GM18907 (cell line): ENCODE results near the gene FSD2.
A peak's percentile ranks its signal among the peaks of the same experiment; 100 is the strongest.
"Not testable (repeated sequence)": the region's sequence is repeated elsewhere in the genome, so short reads cannot be mapped to it uniquely, and the experiment has no call there.

Experiments used
- ATAC-seq: cut with Tn5 transposase; IDR thresholded peaks from one replicate; pipeline ENCODE4 v1.9.1; 2021; ENCODE audit warnings: mild to moderate bottlenecking, moderate library complexity; ENCODE audit not compliant: unreplicated experiment

FSD2 gene

GRCh38 chr15:82831894-82832600 is 26.2 kb upstream of the FSD2 start:
- peak; percentile 32 for ATAC-seq

DNA sequence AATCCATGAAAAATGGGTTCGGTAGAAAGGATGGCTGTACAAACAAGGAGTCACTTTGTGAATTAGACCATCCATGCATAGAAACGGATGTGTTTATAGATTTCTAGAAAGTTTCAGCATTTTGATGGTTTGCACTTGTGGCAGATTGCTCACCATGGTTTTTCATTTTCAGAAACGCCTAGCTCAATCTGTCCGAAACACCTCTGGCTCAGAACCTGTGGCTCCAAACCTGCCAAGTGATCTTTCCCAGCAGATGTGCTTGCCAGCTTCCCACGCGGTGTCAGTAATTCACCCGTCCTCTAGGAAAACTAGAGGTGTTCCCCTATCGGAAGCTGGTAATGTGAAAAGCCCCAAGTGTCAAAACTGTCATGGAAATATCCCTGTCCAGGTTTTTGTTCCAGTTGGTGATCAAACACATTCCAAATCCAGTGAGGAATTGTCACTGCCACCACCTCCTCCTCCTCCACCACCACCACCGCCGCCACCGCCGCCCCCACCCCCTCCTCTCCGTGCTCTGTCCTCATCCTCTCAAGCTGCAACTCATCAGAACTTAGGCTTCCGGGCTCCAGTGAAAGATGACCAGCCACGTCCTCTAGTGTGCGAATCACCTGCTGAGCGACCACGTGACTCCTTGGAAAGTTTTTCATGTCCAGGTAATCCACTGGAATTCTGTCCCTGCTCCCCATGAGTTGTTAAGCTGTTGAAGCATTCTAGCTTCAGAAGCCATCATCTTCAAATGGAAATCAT is 24.7 kb upstream of the FSD2 start:
- ATAC-seq: no peak

- no peak for ATAC-seq
Measured at GRCh38 chr15:82829234-82829633, 23.4 kb upstream of the FSD2 start.

GRCh38 chr15:82828075-82828474 is 22.2 kb upstream of the FSD2 start:
- no peak for ATAC-seq

GRCh38 chr15:82823049-82823448 is 17.2 kb upstream of the FSD2 start:
- no peak for ATAC-seq

GRCh38 chr15:82821851-82822250 is 16.0 kb upstream of the FSD2 start:
- not testable (repeated sequence) for ATAC-seq

GRCh38 chr15:82821396-82821795 is 15.5 kb upstream of the FSD2 start:
- not testable (repeated sequence) for ATAC-seq

GRCh38 chr15:82820128-82820527 is 14.3 kb upstream of the FSD2 start:
- no peak for ATAC-seq

GRCh38 chr15:82812994-82813393 is 7.1 kb upstream of the FSD2 start:
- ATAC-seq: no peak

GRCh38 chr15:82810890-82811426 is 5.1 kb upstream of the FSD2 start:
- no peak for ATAC-seq

DNA sequence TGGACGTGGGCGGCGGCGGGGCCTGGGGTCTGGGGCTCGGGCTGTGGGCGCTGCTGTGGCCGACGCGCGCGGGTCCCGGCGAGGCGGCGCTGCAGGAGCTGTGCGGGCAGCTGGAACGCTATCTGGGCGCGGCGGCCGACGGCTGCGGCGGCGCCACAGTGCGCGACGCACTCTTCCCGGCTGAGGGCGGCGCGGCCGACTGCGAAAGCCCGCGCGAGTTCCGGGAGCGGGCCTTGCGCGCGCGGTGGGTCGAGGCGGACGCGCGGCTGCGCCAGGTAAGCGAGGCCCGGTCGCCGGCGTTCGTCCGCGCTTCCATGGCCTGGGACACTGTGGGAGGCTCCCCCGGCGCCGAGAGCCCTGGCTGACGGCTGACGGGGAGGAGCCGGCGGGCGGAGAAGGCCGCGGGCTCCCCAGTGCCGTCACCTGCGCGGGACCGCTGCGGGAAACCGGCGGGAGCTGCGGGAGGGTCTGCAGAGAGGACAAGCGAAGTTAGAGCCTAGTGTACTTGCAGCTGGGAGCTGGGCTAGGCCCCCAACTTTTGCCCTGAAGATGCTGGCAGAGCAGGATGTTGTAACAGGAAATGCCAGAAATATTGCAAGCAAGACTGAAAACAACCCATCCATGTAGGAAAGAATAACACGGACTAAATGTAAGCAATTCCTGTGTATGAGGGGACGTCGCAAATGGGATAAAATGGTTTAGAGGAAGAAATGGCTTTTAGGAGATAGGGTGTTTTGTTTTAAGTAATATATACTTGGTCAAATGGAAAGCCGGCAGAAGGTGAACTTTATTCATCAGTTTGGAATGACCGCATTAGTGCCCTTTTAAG is 4.4 kb upstream of the FSD2 start:
- peak; percentile 14 for ATAC-seq

DNA sequence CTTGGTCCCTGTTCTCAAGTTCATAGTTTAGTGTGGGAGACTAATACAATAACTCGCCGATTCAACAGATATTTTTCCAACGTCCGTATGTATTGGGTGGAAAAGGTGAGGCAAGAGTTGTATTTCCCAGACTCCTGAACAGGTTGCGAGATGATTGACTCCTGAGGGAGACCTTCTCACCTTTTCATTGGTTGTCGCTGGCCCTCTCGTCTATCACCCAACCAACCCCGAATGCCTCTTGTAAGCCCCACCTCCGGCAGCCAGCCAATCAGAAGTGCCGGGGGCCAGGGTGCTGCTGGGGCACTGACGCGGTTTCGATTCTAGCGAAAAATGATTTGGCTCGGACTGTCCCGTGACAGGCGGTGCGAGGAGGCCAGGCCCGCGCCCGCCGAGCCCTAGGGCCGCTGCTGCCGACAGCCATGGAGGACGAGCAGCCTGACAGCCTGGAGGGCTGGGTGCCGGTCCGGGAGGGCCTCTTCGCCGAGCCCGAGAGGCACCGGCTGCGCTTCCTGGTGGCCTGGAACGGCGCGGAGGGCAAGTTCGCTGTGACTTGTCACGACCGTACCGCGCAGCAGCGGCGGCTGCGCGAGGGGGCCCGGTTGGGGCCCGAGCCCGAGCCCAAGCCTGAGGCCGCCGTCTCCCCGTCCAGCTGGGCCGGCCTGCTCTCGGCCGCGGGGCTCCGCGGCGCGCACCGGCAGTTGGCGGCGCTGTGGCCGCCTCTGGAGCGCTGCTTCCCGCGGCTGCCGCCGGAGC is 3.6 kb upstream of the FSD2 start, which contains the start of gene WHAMM:
TSS of gene WHAMM (plus strand) at position 321 of the 753 bp plus-strand sequence. CDS start at position 420, 99 bp downstream.
- ATAC-seq: peak; percentile 84

- ATAC-seq: no peak
Measured at GRCh38 chr15:82808634-82809041, 2.8 kb upstream of the FSD2 start.

GRCh38 chr15:82807920-82808633 is 2.2 kb upstream of the FSD2 start:
- ATAC-seq: no peak

DNA sequence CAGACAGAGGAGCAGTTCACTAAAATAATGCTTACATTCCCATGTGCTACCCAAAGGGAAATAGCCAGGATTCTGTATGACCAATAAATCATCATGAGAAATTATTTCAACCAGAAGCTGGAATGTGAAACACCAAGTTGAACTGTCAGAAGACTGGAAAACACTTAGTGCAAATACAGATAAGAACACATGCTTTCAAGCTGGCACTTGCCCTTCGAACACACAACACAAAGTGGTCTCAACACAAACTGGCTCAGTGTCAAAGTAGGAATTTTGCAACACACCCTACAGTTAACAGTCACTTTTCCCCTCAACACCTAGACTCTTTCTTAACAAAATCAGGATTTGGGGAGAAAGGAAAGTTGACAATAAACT is 1.3 kb downstream of the FSD2 start:
- no peak for ATAC-seq

- no peak for ATAC-seq
Measured at GRCh38 chr15:82803793-82804574, 1.9 kb downstream of the FSD2 start.

DNA sequence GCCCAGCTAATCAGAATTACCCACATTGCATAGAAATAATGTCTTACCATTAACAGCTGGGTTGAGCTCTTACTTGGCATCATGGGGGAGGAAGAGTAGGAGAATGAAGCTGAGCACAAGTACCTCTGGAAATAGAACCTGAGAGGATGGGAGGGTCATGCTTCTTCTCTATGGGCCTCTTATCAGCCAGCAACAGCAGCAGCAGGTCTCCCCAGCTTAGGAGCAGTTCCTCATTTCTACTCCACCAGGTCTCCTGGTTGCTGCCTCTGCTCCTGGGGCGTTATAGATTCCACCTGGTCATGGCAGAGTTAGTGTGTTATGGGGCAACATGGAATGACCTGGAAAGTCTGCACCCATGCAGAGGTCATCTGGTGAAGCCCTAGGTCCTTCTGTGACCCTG is 3.4 kb downstream of the FSD2 start:
- ATAC-seq: no peak

DNA sequence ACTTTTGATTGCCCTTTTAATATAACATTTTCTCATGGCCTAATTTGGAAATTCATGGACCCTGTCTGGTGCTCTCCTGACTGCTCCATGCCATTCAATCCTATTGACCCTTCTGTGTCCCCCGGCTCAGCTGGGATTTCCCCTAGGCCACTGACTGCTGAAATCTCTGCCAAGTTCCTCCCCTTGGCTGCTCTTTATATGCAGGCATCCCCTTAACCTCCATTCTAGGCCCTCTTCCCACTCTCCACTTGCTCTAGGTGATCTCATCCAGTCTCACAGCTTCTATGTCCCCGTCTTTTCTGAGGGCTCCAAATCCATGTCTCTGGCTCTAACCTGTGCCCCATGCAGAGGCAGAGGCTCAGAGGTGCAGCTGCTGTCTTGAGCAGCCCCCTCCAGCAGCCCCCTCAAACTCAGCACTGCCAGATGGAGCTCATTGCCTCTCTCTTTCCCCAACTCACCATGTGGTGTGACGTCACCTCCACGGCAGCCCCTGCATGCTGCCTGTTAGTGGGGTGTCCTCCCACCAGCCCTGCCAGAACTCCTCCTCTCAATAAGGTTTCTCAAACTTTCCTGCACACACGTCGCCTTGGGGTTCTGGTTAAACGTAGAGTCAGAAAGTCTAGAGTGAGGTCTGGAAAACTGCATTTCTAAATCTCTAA is 6.6 kb downstream of the FSD2 start:
- no peak for ATAC-seq
